ENCODE data around the gene PLTP.
A peak's percentile ranks its signal among the peaks of the same experiment; 100 is the strongest.

DNA sequence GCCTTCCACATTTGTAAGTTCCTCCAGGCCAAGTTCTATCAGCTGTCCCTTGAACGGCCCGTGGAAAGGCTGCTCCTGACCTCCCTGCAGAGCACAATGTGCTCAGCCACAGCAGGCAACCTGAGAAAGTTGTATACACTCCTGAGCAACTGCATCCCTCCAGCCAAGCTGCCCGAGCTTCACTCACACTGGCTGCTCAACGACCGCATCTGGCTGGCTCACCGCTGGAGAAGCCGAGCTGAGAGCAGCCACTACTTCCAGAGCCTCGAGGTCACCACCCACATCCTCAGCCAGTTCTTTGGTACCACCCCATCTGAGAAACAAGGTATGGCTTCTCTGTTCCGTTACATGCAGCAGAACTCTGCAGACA lies 28.9 kb downstream of the PLTP start:
- TF ChIP-seq ZNF121 (CRISPR knock-in tag; IDR thresholded peaks at IDR 0.05) (no peak), EHMT2 (IDR thresholded peaks at IDR 0.05; ENCODE audit: borderline replicate concordance, low read depth, low read length) (no peak), FOXM1 (CRISPR knock-in tag; IDR thresholded peaks at IDR 0.05) (no peak), POLR2A (IDR thresholded peaks at IDR 0.05; ENCODE audit: insufficient read depth in 1 of 2, low read depth in 2 of 2, low read length in 2 of 2) (peak in 1 of 2 experiments; percentile 49; a peak in 2 of 4 replicates), POLR2AphosphoS5 (IDR thresholded peaks at IDR 0.05; ENCODE audit: low read depth, low read length) (no peak), SIX1 (CRISPR knock-in tag; IDR thresholded peaks at IDR 0.05; ENCODE audit: borderline replicate concordance) (no peak)
- TF ChIP-seq, protein P1, sequence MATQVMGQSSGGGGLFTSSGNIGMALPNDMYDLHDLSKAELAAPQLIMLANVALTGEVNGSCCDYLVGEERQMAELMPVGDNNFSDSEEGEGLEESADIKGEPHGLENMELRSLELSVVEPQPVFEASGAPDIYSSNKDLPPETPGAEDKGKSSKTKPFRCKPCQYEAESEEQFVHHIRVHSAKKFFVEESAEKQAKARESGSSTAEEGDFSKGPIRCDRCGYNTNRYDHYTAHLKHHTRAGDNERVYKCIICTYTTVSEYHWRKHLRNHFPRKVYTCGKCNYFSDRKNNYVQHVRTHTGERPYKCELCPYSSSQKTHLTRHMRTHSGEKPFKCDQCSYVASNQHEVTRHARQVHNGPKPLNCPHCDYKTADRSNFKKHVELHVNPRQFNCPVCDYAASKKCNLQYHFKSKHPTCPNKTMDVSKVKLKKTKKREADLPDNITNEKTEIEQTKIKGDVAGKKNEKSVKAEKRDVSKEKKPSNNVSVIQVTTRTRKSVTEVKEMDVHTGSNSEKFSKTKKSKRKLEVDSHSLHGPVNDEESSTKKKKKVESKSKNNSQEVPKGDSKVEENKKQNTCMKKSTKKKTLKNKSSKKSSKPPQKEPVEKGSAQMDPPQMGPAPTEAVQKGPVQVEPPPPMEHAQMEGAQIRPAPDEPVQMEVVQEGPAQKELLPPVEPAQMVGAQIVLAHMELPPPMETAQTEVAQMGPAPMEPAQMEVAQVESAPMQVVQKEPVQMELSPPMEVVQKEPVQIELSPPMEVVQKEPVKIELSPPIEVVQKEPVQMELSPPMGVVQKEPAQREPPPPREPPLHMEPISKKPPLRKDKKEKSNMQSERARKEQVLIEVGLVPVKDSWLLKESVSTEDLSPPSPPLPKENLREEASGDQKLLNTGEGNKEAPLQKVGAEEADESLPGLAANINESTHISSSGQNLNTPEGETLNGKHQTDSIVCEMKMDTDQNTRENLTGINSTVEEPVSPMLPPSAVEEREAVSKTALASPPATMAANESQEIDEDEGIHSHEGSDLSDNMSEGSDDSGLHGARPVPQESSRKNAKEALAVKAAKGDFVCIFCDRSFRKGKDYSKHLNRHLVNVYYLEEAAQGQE (IDR thresholded peaks at IDR 0.05; ENCODE audit: borderline replicate concordance in 1 of 2, low read depth in 1 of 2, low read length in 2 of 2): no peak
- TF ChIP-seq, protein P2, sequence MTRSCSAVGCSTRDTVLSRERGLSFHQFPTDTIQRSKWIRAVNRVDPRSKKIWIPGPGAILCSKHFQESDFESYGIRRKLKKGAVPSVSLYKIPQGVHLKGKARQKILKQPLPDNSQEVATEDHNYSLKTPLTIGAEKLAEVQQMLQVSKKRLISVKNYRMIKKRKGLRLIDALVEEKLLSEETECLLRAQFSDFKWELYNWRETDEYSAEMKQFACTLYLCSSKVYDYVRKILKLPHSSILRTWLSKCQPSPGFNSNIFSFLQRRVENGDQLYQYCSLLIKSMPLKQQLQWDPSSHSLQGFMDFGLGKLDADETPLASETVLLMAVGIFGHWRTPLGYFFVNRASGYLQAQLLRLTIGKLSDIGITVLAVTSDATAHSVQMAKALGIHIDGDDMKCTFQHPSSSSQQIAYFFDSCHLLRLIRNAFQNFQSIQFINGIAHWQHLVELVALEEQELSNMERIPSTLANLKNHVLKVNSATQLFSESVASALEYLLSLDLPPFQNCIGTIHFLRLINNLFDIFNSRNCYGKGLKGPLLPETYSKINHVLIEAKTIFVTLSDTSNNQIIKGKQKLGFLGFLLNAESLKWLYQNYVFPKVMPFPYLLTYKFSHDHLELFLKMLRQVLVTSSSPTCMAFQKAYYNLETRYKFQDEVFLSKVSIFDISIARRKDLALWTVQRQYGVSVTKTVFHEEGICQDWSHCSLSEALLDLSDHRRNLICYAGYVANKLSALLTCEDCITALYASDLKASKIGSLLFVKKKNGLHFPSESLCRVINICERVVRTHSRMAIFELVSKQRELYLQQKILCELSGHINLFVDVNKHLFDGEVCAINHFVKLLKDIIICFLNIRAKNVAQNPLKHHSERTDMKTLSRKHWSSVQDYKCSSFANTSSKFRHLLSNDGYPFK (CRISPR knock-in tag; IDR thresholded peaks at IDR 0.05; ENCODE audit: borderline replicate concordance): no peak
- TF ChIP-seq, protein P3, sequence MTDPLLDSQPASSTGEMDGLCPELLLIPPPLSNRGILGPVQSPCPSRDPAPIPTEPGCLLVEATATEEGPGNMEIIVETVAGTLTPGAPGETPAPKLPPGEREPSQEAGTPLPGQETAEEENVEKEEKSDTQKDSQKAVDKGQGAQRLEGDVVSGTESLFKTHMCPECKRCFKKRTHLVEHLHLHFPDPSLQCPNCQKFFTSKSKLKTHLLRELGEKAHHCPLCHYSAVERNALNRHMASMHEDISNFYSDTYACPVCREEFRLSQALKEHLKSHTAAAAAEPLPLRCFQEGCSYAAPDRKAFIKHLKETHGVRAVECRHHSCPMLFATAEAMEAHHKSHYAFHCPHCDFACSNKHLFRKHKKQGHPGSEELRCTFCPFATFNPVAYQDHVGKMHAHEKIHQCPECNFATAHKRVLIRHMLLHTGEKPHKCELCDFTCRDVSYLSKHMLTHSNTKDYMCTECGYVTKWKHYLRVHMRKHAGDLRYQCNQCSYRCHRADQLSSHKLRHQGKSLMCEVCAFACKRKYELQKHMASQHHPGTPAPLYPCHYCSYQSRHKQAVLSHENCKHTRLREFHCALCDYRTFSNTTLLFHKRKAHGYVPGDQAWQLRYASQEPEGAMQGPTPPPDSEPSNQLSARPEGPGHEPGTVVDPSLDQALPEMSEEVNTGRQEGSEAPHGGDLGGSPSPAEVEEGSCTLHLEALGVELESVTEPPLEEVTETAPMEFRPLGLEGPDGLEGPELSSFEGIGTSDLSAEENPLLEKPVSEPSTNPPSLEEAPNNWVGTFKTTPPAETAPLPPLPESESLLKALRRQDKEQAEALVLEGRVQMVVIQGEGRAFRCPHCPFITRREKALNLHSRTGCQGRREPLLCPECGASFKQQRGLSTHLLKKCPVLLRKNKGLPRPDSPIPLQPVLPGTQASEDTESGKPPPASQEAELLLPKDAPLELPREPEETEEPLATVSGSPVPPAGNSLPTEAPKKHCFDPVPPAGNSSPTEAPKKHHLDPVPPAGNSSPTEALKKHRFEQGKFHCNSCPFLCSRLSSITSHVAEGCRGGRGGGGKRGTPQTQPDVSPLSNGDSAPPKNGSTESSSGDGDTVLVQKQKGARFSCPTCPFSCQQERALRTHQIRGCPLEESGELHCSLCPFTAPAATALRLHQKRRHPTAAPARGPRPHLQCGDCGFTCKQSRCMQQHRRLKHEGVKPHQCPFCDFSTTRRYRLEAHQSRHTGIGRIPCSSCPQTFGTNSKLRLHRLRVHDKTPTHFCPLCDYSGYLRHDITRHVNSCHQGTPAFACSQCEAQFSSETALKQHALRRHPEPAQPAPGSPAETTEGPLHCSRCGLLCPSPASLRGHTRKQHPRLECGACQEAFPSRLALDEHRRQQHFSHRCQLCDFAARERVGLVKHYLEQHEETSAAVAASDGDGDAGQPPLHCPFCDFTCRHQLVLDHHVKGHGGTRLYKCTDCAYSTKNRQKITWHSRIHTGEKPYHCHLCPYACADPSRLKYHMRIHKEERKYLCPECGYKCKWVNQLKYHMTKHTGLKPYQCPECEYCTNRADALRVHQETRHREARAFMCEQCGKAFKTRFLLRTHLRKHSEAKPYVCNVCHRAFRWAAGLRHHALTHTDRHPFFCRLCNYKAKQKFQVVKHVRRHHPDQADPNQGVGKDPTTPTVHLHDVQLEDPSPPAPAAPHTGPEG (CRISPR knock-in tag; IDR thresholded peaks at IDR 0.05): no peak

All from HepG2 (cell line).